GM12878 (cell line): ENCODE measurements around the gene PDGFD. TPM values are rescaled to one million over a fixed set of nuclear protein-coding genes. Genes with fewer than 3 reads are reported as not detected.

Source experiments
- ATAC-seq: fragments of 200-7000 bp; cut with Tn5 transposase; 3 replicates; pipeline ENCODE4 v1.9.1; 2020; ENCODE audit warnings: mild to moderate bottlenecking, moderate library complexity
- BruUV-seq: library from RNA; stranded (reverse); fragments of 400-500 nt; replicated peaks from 2 replicates; lab custom pipeline; 2021; lab: Mats Ljungman, UMichigan
- CTCF ChIA-PET: fragments of 300-600 bp; sonication (Branson Sonifier 250); formaldehyde crosslinking; extraction: SDS; loops from one replicate; lab custom pipeline; 2021; ENCODE audit warnings: inconsistent platforms; lab: Yijun Ruan, JAX
- POLR2A ChIA-PET: fragments of 350-600 bp; formaldehyde crosslinking; extraction: SDS; loops from one replicate; lab custom pipeline; 2021; ENCODE audit warnings: inconsistent platforms; lab: Charles Lee
- RAD21 ChIA-PET: fragments of 300-600 bp; sonication (Branson Sonifier 250); formaldehyde crosslinking; loops from one replicate; lab custom pipeline; 2023; ENCODE audit warnings: antibody characterized with exemption; ENCODE audit not compliant: unreplicated experiment; lab: Charles Lee
- SMC1A ChIA-PET: fragments of 300-600 bp; sonication (Branson Sonifier 250); formaldehyde crosslinking; loops from one replicate; lab custom pipeline; 2023; ENCODE audit not compliant: unreplicated experiment, uncharacterized antibody; lab: Charles Lee
- DNase-seq: peaks from one replicate; pipeline ENCODE4 v3.0.0-alpha.2; 2011; ENCODE audit warnings: low read depth, low spot score
- FAIRE-seq: peaks from 3 replicates; lab custom pipeline; 2011; peaks lifted over from hg19 to GRCh38; lab: Jason Lieb, UNC
- H2AFZ ChIP-seq: 2 replicates; pipeline ENCODE4 v1.6.0; 2011; ENCODE audit warnings: low read depth, low read length, control low read depth; ENCODE audit not compliant: control insufficient read depth
- H3K27ac ChIP-seq: 2 replicates; pipeline ENCODE4 v1.5.1; 2011; ENCODE audit warnings: control low read depth; ENCODE audit not compliant: control insufficient read depth, insufficient read depth
- H3K27me3 ChIP-seq, 2 experiments: replicated peaks in 1 of 2; 2 replicates each; pipeline versions ENCODE4 v1.6.0 to v1.6.1; 2011; ENCODE audit warnings: low read length in 1 of 2; ENCODE audit not compliant: control insufficient read depth in 2 of 2, insufficient read depth in 2 of 2
- H3K36me3 ChIP-seq, 2 experiments: 2 replicates each; pipeline ENCODE4 v1.5.1; 2011; ENCODE audit warnings: low read length in 1 of 2; ENCODE audit not compliant: control insufficient read depth in 2 of 2, insufficient read depth in 2 of 2
- H3K4me1 ChIP-seq: 2 replicates; pipeline ENCODE4 v1.6.1; 2011; ENCODE audit warnings: mild to moderate bottlenecking, low read length, moderate library complexity, mixed read lengths; ENCODE audit not compliant: control insufficient read depth, insufficient read depth
- H3K4me2 ChIP-seq: 2 replicates; pipeline ENCODE4 v1.6.0; 2011; ENCODE audit warnings: control low read depth; ENCODE audit not compliant: control insufficient read depth, insufficient read depth
- H3K4me3 ChIP-seq: fragments of 200-600 bp; sonication (generic); 2 replicates; pipeline ENCODE4 v1.5.1; 2016
- H3K79me2 ChIP-seq: 2 replicates; pipeline ENCODE4 v1.6.0; 2011; ENCODE audit warnings: low read length; ENCODE audit not compliant: control insufficient read depth, insufficient read depth
- H3K9ac ChIP-seq: 2 replicates; pipeline ENCODE4 v1.8.0; 2011; ENCODE audit warnings: low read length, control low read depth, mixed read lengths; ENCODE audit not compliant: control insufficient read depth, insufficient read depth
- H3K9me3 ChIP-seq: replicated peaks from 3 replicates; pipeline ENCODE4 v1.5.1; 2011; ENCODE audit warnings: mild to moderate bottlenecking, low read length; ENCODE audit not compliant: control insufficient read depth, insufficient read depth
- H4K20me1 ChIP-seq: 2 replicates; pipeline ENCODE4 v1.6.0; 2011; ENCODE audit not compliant: control insufficient read depth, insufficient read depth
- ESRRA ChIP-seq: IDR thresholded peaks from 2 replicates; pipeline ENCODE4 v1.6.1; 2012; ENCODE audit warnings: mild to moderate bottlenecking, low read length, improper control_type of control experiment
- IKZF2 ChIP-seq, 2 experiments: fragments of 450-650 bp; IDR thresholded peaks; 2 replicates each; pipeline ENCODE4 v1.6.1; 2017; ENCODE audit warnings: mild to moderate bottlenecking in 2 of 2, moderate library complexity in 2 of 2
- JUNB ChIP-seq: IDR thresholded peaks from 2 replicates; pipeline ENCODE4 v1.6.1; 2016; ENCODE audit warnings: antibody characterized with exemption, mild to moderate bottlenecking
- LARP7 ChIP-seq: fragments of 450-650 bp; IDR thresholded peaks from 2 replicates; pipeline ENCODE4 v1.6.1; 2017; ENCODE audit warnings: mild to moderate bottlenecking
- NFXL1 ChIP-seq: fragments of 450-650 bp; IDR thresholded peaks from 2 replicates; pipeline ENCODE4 v1.6.1; 2017; ENCODE audit warnings: antibody characterized with exemption, mild to moderate bottlenecking, borderline replicate concordance
- SMARCA5 ChIP-seq: fragments of 450-650 bp; IDR thresholded peaks from 2 replicates; pipeline ENCODE4 v1.6.1; 2017; ENCODE audit warnings: mild to moderate bottlenecking
- TARDBP ChIP-seq: IDR thresholded peaks from 2 replicates; pipeline ENCODE4 v1.6.1; 2016; ENCODE audit warnings: borderline replicate concordance
- ZNF384 ChIP-seq: IDR thresholded peaks from 2 replicates; pipeline ENCODE4 v1.6.1; 2012; ENCODE audit warnings: low read depth, mild to moderate bottlenecking, low read length, improper control_type of control experiment, borderline replicate concordance
- WGBS: methylation state at CpG from one replicate; pipeline ENCODE4 v1.1.6; 2016; ENCODE audit warnings: low lambda C conversion rate; ENCODE audit not compliant: insufficient replicate concordance, insufficient coverage; ENCODE audit errors: missing lambda C conversion rate; 5-methylcytosine and 5-hydroxymethylcytosine counted together
- in situ Hi-C: fragments of 300-500 bp; cut with MboI; formaldehyde crosslinking; loops from 9 replicates; pipeline ENCODE4 v1.14.3; 2018; ENCODE audit warnings: mixed read lengths
- intact Hi-C: fragments of 100-400 bp; cut with micrococcal nuclease; formaldehyde crosslinking; loops from one replicate; pipeline ENCODE4 v1.14.2; 2022; ENCODE audit not compliant: unreplicated experiment
- polyA plus RNA-seq, 11 experiments: library from polyadenylated mRNA; depleted of rRNA in 4 of 11; unstranded in 6 of 11; stranded (reverse) in 5 of 11; fragments of >200 nt; fragmentation: Nextera tagmentation in 4 of 11; fragmentation: Illumina TruSeq in 1 of 11; extraction: Ambion mirVana in 4 of 11; extraction: Trizol in 1 of 11; gene quantifications; 1 replicate in 1 of 11; 2 replicates in 10 of 11; pipeline versions ENCODE4 v1.2.1 to v1.2.3, GENCODE V29; 2011 to 2016; ENCODE audit warnings: inconsistent platforms in 2 of 11, missing spikeins in 2 of 11, low read depth in 1 of 11
- total RNA-seq, 4 experiments: library from RNA; depleted of rRNA in 3 of 4; stranded (reverse); fragments of >200 nt in 3 of 4; fragmentation: Illumina TruSeq in 1 of 4; extraction: Trizol in 1 of 4; gene quantifications; 2 replicates each; pipeline versions ENCODE4 v1.2.1 to v1.2.3, GENCODE V29; 2013 to 2021

PDGFD gene
- total and polyA plus RNA-seq, 10 of the 15 experiments (the other 5 are each of a cell fraction or from before 2014, with no cell fraction given), result 0.05 to 0.13 TPM; not detected in 8

GRCh38 chr11:103894673-103895072 is 269.3 kb downstream of the PDGFD start:
- no TSS peak for BruUV-seq
- intact Hi-C loops, result no loop called here
- TF ChIP-seq SMARCA5, result no peak
- TF ChIP-seq IKZF2 (IDR thresholded peaks at IDR 0.05), result no peak
- TF ChIP-seq JUNB, result no peak
- TF ChIP-seq TARDBP, result no peak
- Histone ChIP-seq H3K4me1 (peaks cover 32% of the 10 kb centered on the region), H4K20me1 (no peaks in the 10 kb centered on the region), H3K9ac (no peak overlapping the region), H3K36me3 (no peaks in the 10 kb centered on the region), H3K4me2 (no peak overlapping the region), H3K4me3 (no peak overlapping the region), H3K9me3 (no peaks in the 10 kb centered on the region), H3K79me2 (no peaks in the 10 kb centered on the region), H3K27me3 (no peaks in the 10 kb centered on the region), H2AFZ (no peak overlapping the region), H3K27ac (no peak overlapping the region)
- ChIA-PET SMC1A (no interaction called here), POLR2A (no interaction called here), CTCF (no interaction called here), RAD21 (no interaction called here)
- no peak for DNase-seq
- WGBS, result 56% methylated on average over 3 of the region's 3 CpGs
- in situ Hi-C loops, result no loop called here
- ATAC-seq, result no peak
- no peak for FAIRE-seq

GRCh38 chr11:103894034-103894433 is 269.9 kb downstream of the PDGFD start:
- H2AFZ ChIP-seq, result no peak overlapping the region
- no peaks in the 10 kb centered on the region for H3K27me3 ChIP-seq
- SMC1A ChIA-PET, result interaction anchor here (1.0 kb wide), 1 partner anchor 11 kb away, joined by 3 read pairs; no protein-coding TSS in a partner anchor
- no peak overlapping the region for H3K4me2 ChIP-seq
- BruUV-seq, result no TSS peak
- no peaks in the 10 kb centered on the region for H3K79me2 ChIP-seq
- no peak for DNase-seq
- ATAC-seq, result no peak
- RAD21 ChIA-PET, result no interaction called here
- intact Hi-C loops (no loop called here), in situ Hi-C loops (no loop called here)
- H3K9me3 ChIP-seq, result no peaks in the 10 kb centered on the region
- H3K27ac ChIP-seq, result no peak overlapping the region
- H3K4me1 ChIP-seq, result peaks cover 26% of the 10 kb centered on the region
- WGBS, result 91% methylated on average over 3 of the region's 3 CpGs
- H3K9ac ChIP-seq, result no peak overlapping the region
- CTCF ChIA-PET, result no interaction called here
- FAIRE-seq, result no peak
- POLR2A ChIA-PET, result no interaction called here
- no peak for TF ChIP-seq ESRRA
- TF ChIP-seq ZNF384, result no peak
- TF ChIP-seq NFXL1, result no peak
- no peak for TF ChIP-seq LARP7
- no peaks in the 10 kb centered on the region for H4K20me1 ChIP-seq
- no peak overlapping the region for H3K4me3 ChIP-seq
- H3K36me3 ChIP-seq, result no peaks in the 10 kb centered on the region
